Fibroblast of pulmonary artery (primary cell): Measurements from ENCODE around the gene MTA1.

ENCODE experiments used
- DNase-seq: peaks from one replicate; pipeline ENCODE4 v3.0.0-alpha.2; 2010; ENCODE audit warnings: low read depth
- H3K4me3 ChIP-seq: replicated peaks from 2 replicates; pipeline ENCODE4 v1.5.1; 2011; ENCODE audit warnings: low read depth, mild to moderate bottlenecking, control low read depth, low read length, moderate library complexity
- TF ChIP-seq, protein P1 (sequence below): IDR thresholded peaks from 2 replicates; pipeline ENCODE4 v1.5.1; 2011; ENCODE audit warnings: mild to moderate bottlenecking, control low read depth, low read length, inconsistent platforms; ENCODE audit errors: missing control alignments

Gene MTA1

DNA sequence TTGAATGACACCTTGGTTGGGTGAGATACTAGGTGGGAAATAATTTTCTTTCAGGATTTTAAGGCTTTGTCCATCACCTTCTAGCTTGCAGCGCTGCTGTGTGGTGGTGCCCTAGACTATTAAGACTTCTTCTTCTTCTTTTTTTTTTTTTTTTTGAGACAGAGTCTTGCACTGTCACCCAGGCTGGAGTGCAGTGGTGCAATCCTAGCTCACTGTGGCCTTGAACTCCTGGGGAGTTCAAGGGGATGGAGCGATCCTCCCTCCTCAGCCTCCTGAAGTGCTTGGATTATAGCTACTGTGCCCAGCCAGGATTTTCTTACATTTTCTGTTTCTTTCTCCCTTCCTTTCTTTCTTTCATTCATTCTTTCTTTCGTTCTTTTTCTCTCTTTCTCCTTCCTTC is 10.3 kb upstream of the MTA1 start:
- TF ChIP-seq, protein P1, sequence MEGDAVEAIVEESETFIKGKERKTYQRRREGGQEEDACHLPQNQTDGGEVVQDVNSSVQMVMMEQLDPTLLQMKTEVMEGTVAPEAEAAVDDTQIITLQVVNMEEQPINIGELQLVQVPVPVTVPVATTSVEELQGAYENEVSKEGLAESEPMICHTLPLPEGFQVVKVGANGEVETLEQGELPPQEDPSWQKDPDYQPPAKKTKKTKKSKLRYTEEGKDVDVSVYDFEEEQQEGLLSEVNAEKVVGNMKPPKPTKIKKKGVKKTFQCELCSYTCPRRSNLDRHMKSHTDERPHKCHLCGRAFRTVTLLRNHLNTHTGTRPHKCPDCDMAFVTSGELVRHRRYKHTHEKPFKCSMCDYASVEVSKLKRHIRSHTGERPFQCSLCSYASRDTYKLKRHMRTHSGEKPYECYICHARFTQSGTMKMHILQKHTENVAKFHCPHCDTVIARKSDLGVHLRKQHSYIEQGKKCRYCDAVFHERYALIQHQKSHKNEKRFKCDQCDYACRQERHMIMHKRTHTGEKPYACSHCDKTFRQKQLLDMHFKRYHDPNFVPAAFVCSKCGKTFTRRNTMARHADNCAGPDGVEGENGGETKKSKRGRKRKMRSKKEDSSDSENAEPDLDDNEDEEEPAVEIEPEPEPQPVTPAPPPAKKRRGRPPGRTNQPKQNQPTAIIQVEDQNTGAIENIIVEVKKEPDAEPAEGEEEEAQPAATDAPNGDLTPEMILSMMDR, result no peak
- H3K4me3 ChIP-seq, result no peak overlapping the region
- DNase-seq, result no peak

DNA sequence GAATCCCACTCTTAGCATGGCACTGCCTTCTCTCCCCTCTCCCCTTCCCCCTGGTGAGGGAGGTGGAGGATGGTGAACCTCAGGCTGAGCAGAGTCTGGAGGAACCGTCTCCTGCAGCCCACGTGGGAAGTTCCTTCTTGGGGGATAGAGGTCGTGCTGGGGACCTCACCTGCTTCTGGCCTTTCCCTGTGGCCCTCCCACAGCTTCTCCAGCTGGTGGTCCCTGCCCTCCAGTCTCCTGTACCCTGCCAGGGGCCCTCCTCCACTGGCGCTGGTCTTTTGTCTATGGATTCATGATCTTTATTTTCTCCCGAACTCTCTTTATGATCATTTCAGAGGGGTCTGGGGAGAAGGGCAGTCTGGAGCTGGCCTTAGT is 9.0 kb upstream of the MTA1 start:
- TF ChIP-seq, protein P1, result no peak
- no peak for DNase-seq
- H3K4me3 ChIP-seq, result no peak overlapping the region

DNA sequence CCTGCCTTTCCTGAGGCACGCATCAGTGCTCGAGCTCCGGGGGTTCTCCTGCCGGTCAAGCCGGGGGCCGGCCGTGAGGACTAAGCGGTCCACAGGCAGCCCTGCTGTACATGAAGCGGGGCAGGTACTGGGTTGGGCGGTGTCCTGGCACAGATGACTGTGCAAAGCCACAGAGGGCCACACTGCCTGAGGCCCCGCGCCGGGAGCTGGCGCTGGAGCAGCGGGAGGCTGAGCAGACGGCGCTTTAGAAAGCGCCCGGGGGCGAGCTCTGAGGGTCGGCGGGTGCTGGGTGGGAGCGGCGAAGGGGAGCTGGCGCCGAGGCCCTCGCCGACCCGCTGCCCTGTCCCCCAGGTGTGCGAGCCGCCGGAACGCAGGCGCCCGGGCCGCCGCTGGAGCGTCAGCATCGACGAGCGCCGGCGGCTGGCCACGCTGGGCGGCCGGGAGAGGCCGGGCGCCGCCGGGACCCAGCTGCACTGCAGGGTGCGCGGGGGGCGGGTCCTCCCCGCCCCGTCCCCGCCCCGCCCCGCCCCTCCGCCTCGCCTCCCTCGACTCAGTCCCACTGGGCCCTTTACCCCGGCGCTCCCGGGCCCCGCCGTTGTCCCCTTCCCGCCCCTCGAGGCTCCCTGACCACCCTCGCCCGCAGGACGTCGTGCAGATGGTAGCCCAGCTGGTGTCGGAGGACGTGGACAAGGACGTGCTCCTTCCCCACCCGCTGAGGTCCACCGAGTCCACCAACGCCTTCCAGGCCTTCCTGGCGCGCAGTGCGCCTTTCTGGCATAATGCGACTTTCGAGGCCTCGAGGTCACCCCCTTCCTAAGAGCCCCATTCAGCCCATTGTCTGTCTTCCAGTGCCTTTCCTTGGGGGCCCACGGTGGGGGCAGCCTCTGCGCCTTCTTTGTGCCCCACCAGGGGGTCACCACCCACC is 8.3 kb upstream of the MTA1 start:
- peak overlapping the region; percentile 32 for H3K4me3 ChIP-seq
- peak; percentile 29 for DNase-seq
- TF ChIP-seq, protein P1, result no peak

DNA sequence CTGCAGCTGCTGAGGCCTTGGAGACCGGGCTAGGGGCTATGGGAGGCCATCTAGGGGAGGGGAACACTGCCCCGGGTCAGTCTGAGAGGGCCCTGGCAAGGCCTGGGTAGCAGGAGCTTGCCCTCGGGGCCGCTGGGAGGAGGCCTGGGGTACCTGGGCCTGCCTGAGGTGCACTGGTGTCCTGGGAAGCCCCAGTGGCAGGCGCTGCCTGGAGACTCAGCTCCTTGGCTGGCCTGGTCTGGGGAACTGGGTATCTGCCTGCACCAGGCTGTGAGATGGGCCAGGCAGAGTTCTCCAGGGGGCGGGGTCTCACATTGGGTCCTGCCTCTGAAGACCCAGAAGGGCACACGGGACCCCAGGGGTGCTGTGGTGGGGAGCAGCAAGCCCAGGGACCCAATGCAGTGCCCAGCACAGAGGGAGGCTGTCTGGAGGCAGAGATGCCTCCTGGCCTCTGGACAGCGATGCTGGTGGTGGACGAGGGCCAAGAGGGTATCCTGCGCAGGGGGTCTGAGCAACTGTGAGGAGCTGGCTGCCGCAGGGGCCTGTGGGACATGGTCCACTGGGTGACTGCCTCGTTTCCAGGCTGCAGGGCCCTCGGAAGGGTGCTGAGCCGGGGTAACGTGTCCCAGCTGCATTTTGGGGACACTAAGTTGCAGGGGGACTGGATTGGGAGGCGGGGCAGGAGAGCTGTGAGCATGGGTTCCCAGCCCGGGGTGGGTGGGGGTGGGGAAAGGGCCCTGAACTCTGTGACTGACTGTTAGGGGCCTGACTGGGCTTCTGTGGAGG is 7.4 kb upstream of the MTA1 start:
- DNase-seq, result no peak
- H3K4me3 ChIP-seq, result no peak overlapping the region
- TF ChIP-seq, protein P1, result no peak

DNA sequence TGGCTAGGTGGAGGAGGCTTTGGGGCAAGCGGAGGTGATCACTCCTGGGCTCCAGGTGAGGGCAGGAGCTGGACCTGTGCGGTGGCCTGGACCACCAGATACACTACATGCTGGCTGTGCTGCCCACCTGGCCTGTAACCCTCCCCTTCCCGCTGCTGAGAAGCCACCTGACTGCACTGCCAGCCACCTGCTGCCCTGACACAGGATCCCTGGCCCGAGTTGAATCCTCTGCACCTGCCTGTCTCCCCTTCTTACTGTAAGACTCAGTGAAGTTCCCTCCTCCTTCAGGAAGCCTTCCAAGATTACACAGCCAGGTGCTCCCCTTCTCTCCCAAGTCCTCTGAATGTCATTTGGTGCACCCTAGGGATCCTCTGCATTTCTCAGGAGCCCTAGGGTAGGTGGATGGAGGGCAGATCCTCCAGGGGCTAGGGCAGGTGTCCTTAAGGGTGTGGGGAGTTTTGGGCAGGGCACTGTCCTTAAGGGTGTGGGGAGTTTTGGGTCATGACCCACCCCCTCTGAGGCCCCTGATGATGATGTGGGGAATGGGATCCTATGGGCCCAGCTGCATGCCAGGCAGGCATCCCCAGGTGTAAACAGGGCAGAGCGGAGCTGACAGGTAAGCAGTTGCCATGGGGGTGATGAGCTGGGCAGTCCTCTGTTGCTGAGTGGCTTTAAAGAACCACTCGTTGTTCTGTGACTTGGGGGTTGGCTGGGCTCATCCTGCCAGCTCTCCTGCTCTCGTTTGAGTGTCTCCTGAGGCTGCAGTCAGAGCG is 6.7 kb upstream of the MTA1 start:
- TF ChIP-seq, protein P1, result no peak
- no peak overlapping the region for H3K4me3 ChIP-seq
- no peak for DNase-seq

DNA sequence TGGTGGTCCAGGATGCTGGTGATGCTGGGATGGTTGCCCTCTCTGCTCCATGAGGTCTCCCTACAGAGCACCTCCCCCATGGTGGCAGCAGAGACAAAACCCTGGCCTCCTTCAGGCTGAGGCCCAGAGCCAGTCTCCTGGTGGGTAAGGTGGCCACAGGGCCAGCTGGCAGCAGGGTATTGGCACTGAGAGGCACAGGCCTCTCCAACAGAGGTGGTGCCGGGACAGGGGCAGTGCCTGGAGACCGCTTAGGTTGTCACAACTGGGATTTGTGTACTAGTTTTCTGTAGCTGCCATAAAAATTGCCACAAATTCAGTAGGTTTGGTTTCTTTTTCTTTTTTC is 6.1 kb upstream of the MTA1 start:
- DNase-seq, result no peak
- H3K4me3 ChIP-seq, result no peak overlapping the region
- TF ChIP-seq, protein P1, result no peak
